ENCODE measurements around the gene ADAM33.

DNA sequence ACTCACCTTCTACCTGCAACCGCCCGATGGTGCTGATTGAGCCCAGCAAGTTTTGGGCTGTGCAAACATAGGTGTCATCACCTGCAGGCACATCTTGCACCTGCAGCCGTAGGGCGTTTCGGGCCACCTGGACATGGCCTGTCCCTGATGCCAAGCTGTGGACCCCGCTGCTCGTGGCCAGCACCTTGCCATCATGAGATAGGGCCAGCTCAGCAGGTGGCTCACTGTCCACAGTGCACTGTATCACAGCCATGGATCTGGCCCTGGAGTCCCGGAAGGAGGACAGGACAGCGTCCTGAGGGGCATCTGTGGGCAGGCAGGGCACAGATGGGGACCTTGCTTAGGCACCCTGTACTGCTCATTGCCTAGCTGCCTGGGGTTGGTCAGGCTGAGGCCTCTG is 10.1 kb upstream of the ADAM33 start:
- TF ChIP-seq, protein P1, sequence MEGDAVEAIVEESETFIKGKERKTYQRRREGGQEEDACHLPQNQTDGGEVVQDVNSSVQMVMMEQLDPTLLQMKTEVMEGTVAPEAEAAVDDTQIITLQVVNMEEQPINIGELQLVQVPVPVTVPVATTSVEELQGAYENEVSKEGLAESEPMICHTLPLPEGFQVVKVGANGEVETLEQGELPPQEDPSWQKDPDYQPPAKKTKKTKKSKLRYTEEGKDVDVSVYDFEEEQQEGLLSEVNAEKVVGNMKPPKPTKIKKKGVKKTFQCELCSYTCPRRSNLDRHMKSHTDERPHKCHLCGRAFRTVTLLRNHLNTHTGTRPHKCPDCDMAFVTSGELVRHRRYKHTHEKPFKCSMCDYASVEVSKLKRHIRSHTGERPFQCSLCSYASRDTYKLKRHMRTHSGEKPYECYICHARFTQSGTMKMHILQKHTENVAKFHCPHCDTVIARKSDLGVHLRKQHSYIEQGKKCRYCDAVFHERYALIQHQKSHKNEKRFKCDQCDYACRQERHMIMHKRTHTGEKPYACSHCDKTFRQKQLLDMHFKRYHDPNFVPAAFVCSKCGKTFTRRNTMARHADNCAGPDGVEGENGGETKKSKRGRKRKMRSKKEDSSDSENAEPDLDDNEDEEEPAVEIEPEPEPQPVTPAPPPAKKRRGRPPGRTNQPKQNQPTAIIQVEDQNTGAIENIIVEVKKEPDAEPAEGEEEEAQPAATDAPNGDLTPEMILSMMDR (IDR thresholded peaks at IDR 0.05 in 2 of 3, conservative IDR thresholded peaks at IDR 0.05 in 1 of 3; ENCODE audit: borderline replicate concordance in 1 of 3, insufficient read depth in 1 of 3, low read depth in 2 of 3, low read length in 2 of 3), result no peak
- TF ChIP-seq POLR2AphosphoS5 (IDR thresholded peaks at IDR 0.05; ENCODE audit: low read depth, low read length) (no peak), EZH2 (IDR thresholded peaks at IDR 0.05) (no peak), ZNF274 (IDR thresholded peaks at IDR 0.05; ENCODE audit: low read depth, low read length) (no peak), ELF1 (IDR thresholded peaks at IDR 0.05; ENCODE audit: borderline replicate concordance, low read depth) (no peak), SP1 (IDR thresholded peaks at IDR 0.05; ENCODE audit: low read depth) (no peak), RAD21 (IDR thresholded peaks at IDR 0.05; ENCODE audit: low read depth) (no peak), POLR2A (IDR thresholded peaks at IDR 0.05; ENCODE audit: borderline replicate concordance, extremely low read depth, insufficient read depth, insufficient read length) (no peak), EZH2phosphoT487 (IDR thresholded peaks at IDR 0.05; ENCODE audit: borderline replicate concordance) (no peak), YY1 (IDR thresholded peaks at IDR 0.05; ENCODE audit: extremely low read depth, insufficient replicate concordance, low read depth, low read length) (no peak), CEBPB (IDR thresholded peaks at IDR 0.05; ENCODE audit: low read depth) (no peak), SRF (IDR thresholded peaks at IDR 0.05; ENCODE audit: low read depth) (no peak)
- TF ChIP-seq, protein P2, sequence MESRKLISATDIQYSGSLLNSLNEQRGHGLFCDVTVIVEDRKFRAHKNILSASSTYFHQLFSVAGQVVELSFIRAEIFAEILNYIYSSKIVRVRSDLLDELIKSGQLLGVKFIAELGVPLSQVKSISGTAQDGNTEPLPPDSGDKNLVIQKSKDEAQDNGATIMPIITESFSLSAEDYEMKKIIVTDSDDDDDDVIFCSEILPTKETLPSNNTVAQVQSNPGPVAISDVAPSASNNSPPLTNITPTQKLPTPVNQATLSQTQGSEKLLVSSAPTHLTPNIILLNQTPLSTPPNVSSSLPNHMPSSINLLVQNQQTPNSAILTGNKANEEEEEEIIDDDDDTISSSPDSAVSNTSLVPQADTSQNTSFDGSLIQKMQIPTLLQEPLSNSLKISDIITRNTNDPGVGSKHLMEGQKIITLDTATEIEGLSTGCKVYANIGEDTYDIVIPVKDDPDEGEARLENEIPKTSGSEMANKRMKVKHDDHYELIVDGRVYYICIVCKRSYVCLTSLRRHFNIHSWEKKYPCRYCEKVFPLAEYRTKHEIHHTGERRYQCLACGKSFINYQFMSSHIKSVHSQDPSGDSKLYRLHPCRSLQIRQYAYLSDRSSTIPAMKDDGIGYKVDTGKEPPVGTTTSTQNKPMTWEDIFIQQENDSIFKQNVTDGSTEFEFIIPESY (IDR thresholded peaks at IDR 0.05; ENCODE audit: extremely low read depth, insufficient replicate concordance, low read length), result no peak
- TF ChIP-seq, protein P3, sequence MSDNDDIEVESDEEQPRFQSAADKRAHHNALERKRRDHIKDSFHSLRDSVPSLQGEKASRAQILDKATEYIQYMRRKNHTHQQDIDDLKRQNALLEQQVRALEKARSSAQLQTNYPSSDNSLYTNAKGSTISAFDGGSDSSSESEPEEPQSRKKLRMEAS (IDR thresholded peaks at IDR 0.05), result no peak

Data from HCT116 (cell line).